ENCODE data around the gene SEC11A.
A peak's percentile ranks its signal among the peaks of the same experiment; 100 is the strongest.
"Not testable (repeated sequence)": the region's sequence is repeated elsewhere in the genome, so short reads cannot be mapped to it uniquely, and the experiment has no call there.

The SEC11A gene

DNA sequence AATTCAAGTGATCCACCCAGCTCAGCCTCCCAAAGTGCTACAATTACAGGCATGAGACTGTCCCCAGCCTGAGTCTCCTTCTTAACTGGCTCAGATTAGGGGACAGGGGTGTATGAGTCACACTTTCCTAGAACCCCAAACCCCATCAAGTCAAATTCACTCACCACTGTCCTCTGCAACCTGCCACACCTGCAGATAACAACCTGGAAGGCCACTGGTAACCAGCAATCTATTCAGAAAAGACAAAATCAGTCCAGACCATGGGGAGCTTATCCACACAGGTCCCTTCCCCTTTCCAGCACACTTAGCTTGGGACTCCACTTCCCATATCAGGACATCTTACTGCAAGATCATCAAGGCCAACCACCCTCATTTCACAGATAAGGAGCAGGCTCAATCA lies 68.2 kb downstream of the SEC11A start:
- TF ChIP-seq, protein P1, sequence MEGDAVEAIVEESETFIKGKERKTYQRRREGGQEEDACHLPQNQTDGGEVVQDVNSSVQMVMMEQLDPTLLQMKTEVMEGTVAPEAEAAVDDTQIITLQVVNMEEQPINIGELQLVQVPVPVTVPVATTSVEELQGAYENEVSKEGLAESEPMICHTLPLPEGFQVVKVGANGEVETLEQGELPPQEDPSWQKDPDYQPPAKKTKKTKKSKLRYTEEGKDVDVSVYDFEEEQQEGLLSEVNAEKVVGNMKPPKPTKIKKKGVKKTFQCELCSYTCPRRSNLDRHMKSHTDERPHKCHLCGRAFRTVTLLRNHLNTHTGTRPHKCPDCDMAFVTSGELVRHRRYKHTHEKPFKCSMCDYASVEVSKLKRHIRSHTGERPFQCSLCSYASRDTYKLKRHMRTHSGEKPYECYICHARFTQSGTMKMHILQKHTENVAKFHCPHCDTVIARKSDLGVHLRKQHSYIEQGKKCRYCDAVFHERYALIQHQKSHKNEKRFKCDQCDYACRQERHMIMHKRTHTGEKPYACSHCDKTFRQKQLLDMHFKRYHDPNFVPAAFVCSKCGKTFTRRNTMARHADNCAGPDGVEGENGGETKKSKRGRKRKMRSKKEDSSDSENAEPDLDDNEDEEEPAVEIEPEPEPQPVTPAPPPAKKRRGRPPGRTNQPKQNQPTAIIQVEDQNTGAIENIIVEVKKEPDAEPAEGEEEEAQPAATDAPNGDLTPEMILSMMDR (conservative IDR thresholded peaks at IDR 0.05), result no peak
- H3K27ac ChIP-seq, result no peak overlapping the region

DNA sequence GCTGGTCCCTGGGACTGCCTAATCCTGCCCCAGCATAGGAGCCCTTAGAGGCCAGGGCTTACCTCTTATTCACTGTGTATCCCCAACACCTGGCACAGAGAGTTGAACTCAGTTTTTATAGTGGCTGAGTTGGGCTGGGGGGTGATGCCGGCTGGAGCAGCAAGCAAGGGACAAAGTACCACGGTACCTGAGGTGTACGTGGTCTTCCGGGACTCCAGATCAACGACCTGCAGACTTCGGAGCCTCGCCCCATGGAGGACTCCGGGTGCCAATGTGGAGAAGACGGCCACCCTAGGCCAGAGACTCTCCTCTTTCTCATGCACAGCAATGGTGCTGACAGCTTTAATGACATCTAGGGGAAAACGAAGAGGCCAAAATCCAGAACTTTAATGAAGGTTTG lies 69.9 kb downstream of the SEC11A start:
- no peak overlapping the region for H3K27ac ChIP-seq
- TF ChIP-seq, protein P1 (conservative IDR thresholded peaks at IDR 0.05), result no peak

DNA sequence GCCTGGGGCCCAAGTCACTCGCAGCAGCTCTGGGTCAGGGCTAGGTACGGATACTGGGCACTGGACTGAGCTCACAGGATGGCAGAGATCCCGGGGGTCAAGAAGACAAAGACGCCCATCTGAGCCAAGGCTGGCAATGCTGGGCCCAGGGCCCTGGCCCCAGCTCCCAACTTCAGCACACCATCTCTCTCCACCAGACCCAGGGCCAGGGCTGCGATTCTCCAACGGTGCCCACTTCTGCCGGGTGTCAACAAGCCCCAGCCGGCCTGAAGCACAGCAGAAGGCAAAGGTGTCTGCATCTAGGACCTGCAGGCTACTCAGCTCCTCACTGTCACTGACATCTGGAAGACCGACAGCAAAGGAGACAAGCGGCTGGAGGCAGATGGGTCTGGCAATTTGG lies 70.4 kb downstream of the SEC11A start:
- no peak overlapping the region for H3K27ac ChIP-seq
- TF ChIP-seq, protein P1 (conservative IDR thresholded peaks at IDR 0.05), result no peak

DNA sequence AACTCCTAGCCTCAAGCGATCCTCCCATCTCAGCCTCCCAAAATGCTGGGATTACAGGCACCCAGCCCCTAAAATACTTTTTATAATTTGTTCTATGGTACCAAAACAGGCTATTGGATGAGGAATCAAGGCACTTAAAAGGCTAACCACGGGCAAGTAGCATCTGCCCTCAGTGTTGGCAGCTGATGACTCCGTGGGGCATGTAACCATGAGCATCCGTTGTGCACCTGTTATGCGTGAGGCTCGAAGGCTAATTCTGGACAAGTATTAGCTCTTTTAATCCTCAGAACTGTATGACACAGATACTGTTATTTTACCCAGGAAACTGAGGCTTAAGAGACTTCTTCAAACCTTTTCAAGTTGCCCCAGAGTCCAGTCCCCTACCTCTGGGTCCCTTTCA lies 72.1 kb downstream of the SEC11A start:
- TF ChIP-seq, protein P1 (conservative IDR thresholded peaks at IDR 0.05), result no peak
- H3K27ac ChIP-seq, result no peak overlapping the region

DNA sequence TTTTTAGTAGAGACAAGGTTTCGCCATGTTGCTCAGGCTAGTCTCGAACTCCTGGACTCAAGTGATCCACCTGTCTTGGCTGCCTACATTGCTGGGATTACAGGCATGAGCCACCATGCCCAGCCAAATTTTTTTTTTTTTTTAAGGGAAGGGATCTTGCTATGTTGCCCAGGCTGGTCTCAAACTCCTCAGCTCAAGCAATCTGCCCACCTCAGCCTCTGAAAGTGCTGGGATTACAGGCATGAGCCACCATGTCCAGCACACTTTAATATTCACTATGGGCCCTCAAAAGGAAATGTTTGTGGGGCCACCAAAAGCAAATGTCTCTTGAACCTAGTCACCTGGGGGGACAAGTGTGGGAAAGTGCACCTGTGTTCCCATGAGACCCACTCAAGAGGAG lies 73.3 kb downstream of the SEC11A start:
- not testable (repeated sequence) for H3K27ac ChIP-seq

DNA sequence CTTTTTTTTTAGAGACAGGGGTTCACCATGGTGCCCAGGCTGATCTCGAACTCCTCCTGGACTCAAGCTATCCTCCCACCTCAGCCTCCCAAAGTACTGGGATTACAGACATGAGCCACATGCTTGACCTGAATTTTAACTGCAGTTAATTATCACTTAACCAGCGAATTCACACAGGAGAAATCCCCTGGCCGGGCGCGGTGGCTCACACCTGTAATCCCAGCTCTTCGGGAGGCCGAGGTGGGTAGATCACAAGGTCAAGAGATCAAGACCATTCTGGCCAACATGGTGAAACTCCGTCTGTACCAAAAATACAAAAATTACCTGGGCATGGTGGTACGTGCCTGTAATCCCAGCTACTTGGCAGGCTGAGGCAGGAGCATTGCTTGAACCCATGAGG lies 74.1 kb downstream of the SEC11A start:
- H3K27ac ChIP-seq, result not testable (repeated sequence)

DNA sequence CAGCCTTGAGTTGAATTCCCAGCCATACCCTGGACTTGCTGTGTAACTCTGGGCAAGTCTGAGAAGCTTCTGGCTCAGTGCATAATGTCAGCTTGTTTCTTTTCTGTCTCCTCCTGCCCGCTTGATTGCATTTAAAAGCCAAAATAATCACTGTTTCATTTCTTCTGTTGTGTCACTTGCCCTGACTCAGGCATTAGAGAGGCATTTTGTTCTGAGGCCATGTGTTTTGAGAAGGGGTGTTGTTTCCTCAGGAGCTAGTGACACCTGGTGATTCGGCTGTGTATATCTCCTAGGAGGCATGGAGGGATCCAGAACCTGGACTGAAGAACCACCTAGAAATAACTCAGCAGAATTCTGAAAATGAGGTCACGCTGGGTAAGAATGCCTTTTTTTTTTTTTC lies 77.8 kb downstream of the SEC11A start:
- TF ChIP-seq, protein P1 (conservative IDR thresholded peaks at IDR 0.05), result peak; percentile 53
- no peak overlapping the region for H3K27ac ChIP-seq

DNA sequence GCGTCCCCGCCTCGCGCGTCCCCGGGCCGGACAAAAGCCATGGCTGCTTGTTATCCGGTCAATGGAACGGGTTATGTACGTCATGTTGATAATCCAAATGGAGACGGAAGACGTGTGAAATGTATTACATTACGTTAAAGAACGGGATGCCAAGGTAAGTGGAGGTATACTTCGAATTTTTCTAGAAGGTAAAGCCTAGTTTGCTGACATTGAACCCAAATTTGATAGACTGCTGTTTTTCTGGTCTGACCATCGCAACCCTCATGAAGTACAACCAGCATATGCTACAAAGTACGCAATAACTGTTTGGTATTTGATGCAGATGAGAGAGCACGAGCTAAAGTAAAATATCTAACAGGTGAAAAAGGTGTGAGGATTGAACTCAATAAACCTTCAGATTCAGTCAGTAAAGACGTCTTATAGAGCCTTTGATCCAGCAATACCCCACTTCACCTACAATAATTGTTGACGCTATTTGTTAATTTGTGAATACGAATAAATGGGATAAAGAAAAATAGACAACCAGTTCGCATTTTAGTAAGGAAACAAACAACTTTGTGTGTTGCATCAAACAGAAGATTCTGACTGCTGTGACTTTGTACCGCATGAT lies 81.6 kb downstream of the SEC11A start:
- TF ChIP-seq, protein P1 (conservative IDR thresholded peaks at IDR 0.05), result no peak
- peak overlapping the region; percentile 89 for H3K27ac ChIP-seq
